SK-N-SH treated with all-trans-retinoic acid at 6 μM for 48 hours (cell line): ENCODE data around the gene TUBB1.

Source experiments
- ATAC-seq: fragments of 200-7000 bp; cut with Tn5 transposase; 3 replicates; pipeline ENCODE4 v1.9.1; 2020; ENCODE audit warnings: mild to moderate bottlenecking, moderate library complexity
- BACH2 ChIP-seq: fragments of 250-450 bp; sonication (Bioruptor Pico); IDR thresholded peaks from 2 replicates; pipeline ENCODE4 v1.9.0; 2021; ENCODE audit warnings: mild to moderate bottlenecking, borderline replicate concordance
- CREB5 ChIP-seq: fragments of 250-450 bp; sonication (Bioruptor Pico); IDR thresholded peaks from 2 replicates; pipeline ENCODE4 v1.5.1; 2020; ENCODE audit warnings: low read depth, mild to moderate bottlenecking, moderate library complexity
- CSDC2 ChIP-seq: fragments of 250-450 bp; sonication (Bioruptor Pico); IDR thresholded peaks from 2 replicates; pipeline ENCODE4 v1.5.0; 2020; ENCODE audit warnings: mild to moderate bottlenecking, moderate library complexity
- CSRNP3 ChIP-seq: fragments of 250-450 bp; sonication (Bioruptor Pico); IDR thresholded peaks from 2 replicates; pipeline ENCODE4 v1.5.1; 2021; ENCODE audit warnings: mild to moderate bottlenecking, moderate library complexity
- ESRRG ChIP-seq: fragments of 250-450 bp; sonication (Bioruptor Pico); IDR thresholded peaks from 2 replicates; pipeline ENCODE4 v1.6.1; 2021; ENCODE audit warnings: mild to moderate bottlenecking
- GLIS3 ChIP-seq: fragments of 250-450 bp; sonication (Bioruptor Pico); IDR thresholded peaks from 2 replicates; pipeline ENCODE4 v1.5.0; 2020; ENCODE audit warnings: mild to moderate bottlenecking, moderate library complexity
- ISL1 ChIP-seq: fragments of 250-450 bp; sonication (Bioruptor Pico); IDR thresholded peaks from 2 replicates; pipeline ENCODE4 v2.1.2; 2022; ENCODE audit warnings: mild to moderate bottlenecking, moderate library complexity
- OSR1 ChIP-seq: fragments of 250-450 bp; sonication (Bioruptor Pico); IDR thresholded peaks from 2 replicates; pipeline ENCODE4 v1.8.0; 2022; ENCODE audit warnings: moderate library complexity, mild to moderate bottlenecking, inconsistent platforms
- PATZ1 ChIP-seq: fragments of 250-450 bp; sonication (Bioruptor Pico); IDR thresholded peaks from 2 replicates; pipeline ENCODE4 v1.8.0; 2020; ENCODE audit warnings: mild to moderate bottlenecking, moderate library complexity, borderline replicate concordance
- POU6F1 ChIP-seq: fragments of 250-450 bp; sonication (Bioruptor Pico); IDR thresholded peaks from 2 replicates; pipeline ENCODE4 v1.8.0; 2021; ENCODE audit warnings: low read depth, mild to moderate bottlenecking, moderate library complexity, borderline replicate concordance
- PPARA ChIP-seq: fragments of 250-450 bp; sonication (Bioruptor Pico); IDR thresholded peaks from 2 replicates; pipeline ENCODE4 v1.5.0; 2020; ENCODE audit warnings: mild to moderate bottlenecking, borderline replicate concordance
- RARB ChIP-seq: fragments of 250-450 bp; sonication (Bioruptor Pico); IDR thresholded peaks from 2 replicates; pipeline ENCODE4 v1.8.0; 2021; ENCODE audit warnings: mild to moderate bottlenecking, moderate library complexity
- SNAI2 ChIP-seq: fragments of 250-450 bp; sonication (Bioruptor Pico); IDR thresholded peaks from 2 replicates; pipeline ENCODE4 v1.5.0; 2020; ENCODE audit warnings: mild to moderate bottlenecking, moderate library complexity
- TCF4 ChIP-seq: fragments of 250-450 bp; sonication (Bioruptor Pico); IDR thresholded peaks from 2 replicates; pipeline ENCODE4 v1.8.0; 2021; ENCODE audit warnings: mild to moderate bottlenecking, moderate library complexity, borderline replicate concordance
- TOX ChIP-seq: fragments of 250-450 bp; sonication (Bioruptor Pico); IDR thresholded peaks from 2 replicates; pipeline ENCODE4 v1.8.0; 2021; ENCODE audit warnings: mild to moderate bottlenecking, moderate library complexity, borderline replicate concordance
- TSHZ2 ChIP-seq: fragments of 250-450 bp; sonication (Bioruptor Pico); IDR thresholded peaks from 2 replicates; pipeline ENCODE4 v1.5.0; 2020; ENCODE audit warnings: mild to moderate bottlenecking, moderate library complexity
- ZC3H10 ChIP-seq: fragments of 250-450 bp; sonication (Bioruptor Pico); IDR thresholded peaks from 2 replicates; pipeline ENCODE4 v1.5.1; 2021; ENCODE audit warnings: mild to moderate bottlenecking, moderate library complexity
- ZFP3 ChIP-seq: fragments of 250-450 bp; sonication (Bioruptor Pico); IDR thresholded peaks from 2 replicates; pipeline ENCODE4 v1.5.0; 2020; ENCODE audit warnings: mild to moderate bottlenecking, moderate library complexity
- ZFP30 ChIP-seq: fragments of 450-650 bp; formaldehyde crosslinking; IDR thresholded peaks from 2 replicates; pipeline ENCODE4 v1.5.0; 2022; ENCODE audit warnings: mild to moderate bottlenecking, moderate library complexity
- ZNF565 ChIP-seq: fragments of 450-650 bp; formaldehyde crosslinking; conservative IDR thresholded peaks from 2 replicates; pipeline ENCODE4 v1.5.0; 2020; ENCODE audit warnings: low read depth, mild to moderate bottlenecking, moderate library complexity
- ZNF70 ChIP-seq: fragments of 450-650 bp; formaldehyde crosslinking; IDR thresholded peaks from 2 replicates; pipeline ENCODE4 v1.5.0; 2020; ENCODE audit warnings: mild to moderate bottlenecking, moderate library complexity
- ZNF8 ChIP-seq: fragments of 450-650 bp; formaldehyde crosslinking; IDR thresholded peaks from 2 replicates; pipeline ENCODE4 v1.5.0; 2020; ENCODE audit warnings: mild to moderate bottlenecking, moderate library complexity

The TUBB1 gene

GRCh38 chr20:58997141-58997770 lies 22.0 kb upstream of the TUBB1 start:
- ATAC-seq: peak; percentile 20; the same call in 2 of the 3 replicates
- no peak for TF ChIP-seq CSRNP3
- no peak for TF ChIP-seq ZNF565 (CRISPR knock-in tag)

- TF ChIP-seq RARB (CRISPR knock-in tag) (no peak), POU6F1 (CRISPR knock-in tag) (no peak), ESRRG (CRISPR knock-in tag) (no peak), ZFP30 (CRISPR knock-in tag) (no peak), SNAI2 (CRISPR knock-in tag) (no peak), GLIS3 (CRISPR knock-in tag) (no peak), OSR1 (CRISPR knock-in tag) (no peak), CSDC2 (CRISPR knock-in tag) (no peak), CREB5 (CRISPR knock-in tag) (no peak)
- no peak for ATAC-seq
Observed at GRCh38 chr20:58998656-58999055, 20.6 kb upstream of the TUBB1 start.

GRCh38 chr20:59000326-59000725 lies 18.9 kb upstream of the TUBB1 start:
- ATAC-seq: no peak
- no peak for TF ChIP-seq TCF4 (CRISPR knock-in tag)
- TF ChIP-seq ZFP3: no peak
- no peak for TF ChIP-seq ZFP30 (CRISPR knock-in tag)
- no peak for TF ChIP-seq POU6F1 (CRISPR knock-in tag)
- no peak for TF ChIP-seq ZNF70
- TF ChIP-seq TSHZ2: no peak
- TF ChIP-seq CSDC2 (CRISPR knock-in tag): no peak
- no peak for TF ChIP-seq ESRRG (CRISPR knock-in tag)
- TF ChIP-seq BACH2: no peak
- TF ChIP-seq ZNF8 (CRISPR knock-in tag): no peak
- no peak for TF ChIP-seq ZC3H10 (CRISPR knock-in tag)
- no peak for TF ChIP-seq OSR1 (CRISPR knock-in tag)
- no peak for TF ChIP-seq RARB (CRISPR knock-in tag)
- TF ChIP-seq PPARA (CRISPR knock-in tag): no peak
- no peak for TF ChIP-seq CSRNP3
- TF ChIP-seq PATZ1 (CRISPR knock-in tag): no peak
- TF ChIP-seq TOX (CRISPR knock-in tag): no peak
- TF ChIP-seq ISL1 (CRISPR knock-in tag): no peak
- no peak for TF ChIP-seq GLIS3 (CRISPR knock-in tag)
- no peak for TF ChIP-seq SNAI2 (CRISPR knock-in tag)
